TTC549 (cell line): ENCODE results near the gene CEACAM16.

Source experiments
- FAIRE-seq: peaks from 2 replicates; lab custom pipeline; 2012; peaks lifted over from hg19 to GRCh38; lab: Jason Lieb, UNC

The CEACAM16 gene

GRCh38 chr19:44746616-44746945 is 47.6 kb downstream of the CEACAM16 start:
- no peak for FAIRE-seq

GRCh38 chr19:44746946-44747738 is 48.2 kb downstream of the CEACAM16 start:
- FAIRE-seq = peak; percentile 55

GRCh38 chr19:44747739-44748425 is 48.9 kb downstream of the CEACAM16 start:
- no peak for FAIRE-seq

- no peak for FAIRE-seq
These were observed 49.7 kb downstream of the CEACAM16 start, which contains the start of gene BCL3 for GRCh38 chr19:44748426-44749254. BCL3 (plus strand) TSS chr19:44748708; CDS start chr19:44748791, 83 bp downstream.

- no peak for FAIRE-seq
These were observed 50.3 kb downstream of the CEACAM16 start for GRCh38 chr19:44749292-44749691.

- no peak for FAIRE-seq
These were observed 51.0 kb downstream of the CEACAM16 start for GRCh38 chr19:44749994-44750393.

- FAIRE-seq = no peak
These were observed 53.3 kb downstream of the CEACAM16 start for GRCh38 chr19:44752123-44752815.

GRCh38 chr19:44752816-44753625 is 54.1 kb downstream of the CEACAM16 start:
- no peak for FAIRE-seq

GRCh38 chr19:44753626-44753931 is 54.6 kb downstream of the CEACAM16 start:
- no peak for FAIRE-seq

- no peak for FAIRE-seq
These were observed 55.2 kb downstream of the CEACAM16 start for GRCh38 chr19:44753932-44754749.

- FAIRE-seq = no peak
These were observed 55.8 kb downstream of the CEACAM16 start for GRCh38 chr19:44754750-44755080.

GRCh38 chr19:44755219-44755618 is 56.3 kb downstream of the CEACAM16 start:
- no peak for FAIRE-seq

GRCh38 chr19:44756089-44756562 is 57.2 kb downstream of the CEACAM16 start:
- FAIRE-seq = no peak

- no peak for FAIRE-seq
These were observed 58.2 kb downstream of the CEACAM16 start for GRCh38 chr19:44757057-44757734.

GRCh38 chr19:44757735-44758505 is 59.0 kb downstream of the CEACAM16 start:
- no peak for FAIRE-seq

GRCh38 chr19:44758596-44758995 is 59.6 kb downstream of the CEACAM16 start:
- no peak for FAIRE-seq

- no peak for FAIRE-seq
These were observed 60.3 kb downstream of the CEACAM16 start for GRCh38 chr19:44759083-44759804.
